SK-N-MC (cell line): ENCODE data around the gene CXCL17.
"Not testable (repeated sequence)": the region's sequence is repeated elsewhere in the genome, so short reads cannot be mapped to it uniquely, and the experiment has no call there.

Experiments used
- DNase-seq: peaks from one replicate; pipeline ENCODE4 v3.0.0-alpha.2; 2011; ENCODE audit warnings: low read depth, low spot score
- H3K27ac ChIP-seq: fragments of 200-600 bp; sonication (generic); 2 replicates; pipeline ENCODE4 v1.5.1; 2016; ENCODE audit warnings: mixed run types
- H3K36me3 ChIP-seq: fragments of 200-600 bp; sonication (generic); 2 replicates; pipeline ENCODE4 v1.6.1; 2017; ENCODE audit warnings: antibody characterized with exemption, low read length, mixed read lengths; ENCODE audit not compliant: insufficient read depth
- H3K4me3 ChIP-seq: fragments of 200-600 bp; sonication (generic); 2 replicates; pipeline ENCODE4 v1.5.1; 2016
- H3K9ac ChIP-seq: fragments of 200-600 bp; sonication (generic); 2 replicates; pipeline ENCODE4 v1.8.0; 2017; ENCODE audit warnings: mixed run types, mixed read lengths; ENCODE audit not compliant: insufficient read length
- H3K9me3 ChIP-seq: fragments of 200-600 bp; sonication (generic); 2 replicates; pipeline ENCODE4 v1.6.1; 2017; ENCODE audit warnings: low read depth, mild to moderate bottlenecking, antibody characterized with exemption, low read length, moderate library complexity, mixed read lengths
- EZH2 ChIP-seq: fragments of 200-600 bp; sonication (generic); IDR thresholded peaks from one replicate; pipeline ENCODE4 v1.6.1; 2017; ENCODE audit warnings: antibody characterized with exemption
- FOXP2 ChIP-seq: optimal IDR thresholded peaks from 2 replicates; pipeline ENCODE3; 2011; ENCODE audit warnings: mild to moderate bottlenecking, moderate library complexity; ENCODE audit not compliant: insufficient read depth; ENCODE audit errors: extremely low read length, control extremely low read depth
- POLR2AphosphoS5 ChIP-seq: IDR thresholded peaks from 2 replicates; pipeline ENCODE4 v1.6.1; 2012; ENCODE audit warnings: mild to moderate bottlenecking, low read depth, low read length, borderline replicate concordance

Gene CXCL17

GRCh38 chr19:42442833-42443232 lies at the start of gene CXCL17:
CXCL17 (minus strand) TSS chr19:42442946; CDS start chr19:42442832, 114 bp downstream.
- H3K4me3 ChIP-seq, result no peak within 1 kb of the TSS
- no peak within 1 kb of the TSS for H3K27ac ChIP-seq
- H3K36me3 ChIP-seq, result no peaks in the 10 kb centered on the region
- no peaks in the 10 kb centered on the region for H3K9me3 ChIP-seq
- no peak within 1 kb of the TSS for H3K9ac ChIP-seq
- TF ChIP-seq EZH2 (no peak), POLR2AphosphoS5 (no peak), FOXP2 (no peak)
- no peak for DNase-seq

- no peak for TF ChIP-seq FOXP2
- TF ChIP-seq POLR2AphosphoS5, result no peak
- TF ChIP-seq EZH2, result no peak
- Histone ChIP-seq H3K27ac (no peak overlapping the region), H3K36me3 (no peaks in the 10 kb centered on the region), H3K9ac (no peak overlapping the region), H3K4me3 (no peak overlapping the region), H3K9me3 (no peaks in the 10 kb centered on the region)
- DNase-seq, result no peak
Measured at GRCh38 chr19:42488783-42489521, 46.2 kb upstream of the CXCL17 start.

GRCh38 chr19:42487798-42488178 lies 45.0 kb upstream of the CXCL17 start:
- H3K9me3 ChIP-seq, result no peaks in the 10 kb centered on the region
- no peak overlapping the region for H3K9ac ChIP-seq
- H3K36me3 ChIP-seq, result no peaks in the 10 kb centered on the region
- no peak for DNase-seq
- H3K27ac ChIP-seq, result no peak overlapping the region
- TF ChIP-seq EZH2, result no peak
- TF ChIP-seq POLR2AphosphoS5, result no peak
- no peak for TF ChIP-seq FOXP2
- H3K4me3 ChIP-seq, result no peak overlapping the region

- H3K36me3 ChIP-seq, result no peaks in the 10 kb centered on the region
- no peak for TF ChIP-seq POLR2AphosphoS5
- TF ChIP-seq FOXP2, result no peak
- no peak for TF ChIP-seq EZH2
- no peak overlapping the region for H3K27ac ChIP-seq
- no peaks in the 10 kb centered on the region for H3K9me3 ChIP-seq
- DNase-seq, result no peak
- H3K9ac ChIP-seq, result no peak overlapping the region
- H3K4me3 ChIP-seq, result no peak overlapping the region
Measured at GRCh38 chr19:42487032-42487797, 44.5 kb upstream of the CXCL17 start.

- not testable (repeated sequence) for H3K9me3 ChIP-seq, H3K4me3 ChIP-seq, H3K36me3 ChIP-seq, H3K27ac ChIP-seq, H3K9ac ChIP-seq, DNase-seq
Measured at GRCh38 chr19:42485036-42485435, 42.3 kb upstream of the CXCL17 start.

GRCh38 chr19:42480335-42481095 lies 37.8 kb upstream of the CXCL17 start:
- H3K9ac ChIP-seq, result no peak overlapping the region
- H3K9me3 ChIP-seq, result no peaks in the 10 kb centered on the region
- DNase-seq, result peak; percentile 35
- no peak overlapping the region for H3K27ac ChIP-seq
- H3K4me3 ChIP-seq, result peak overlapping the region; percentile 39
- H3K36me3 ChIP-seq, result no peaks in the 10 kb centered on the region
- TF ChIP-seq EZH2, result no peak
- TF ChIP-seq POLR2AphosphoS5, result no peak
- TF ChIP-seq FOXP2, result no peak

GRCh38 chr19:42479736-42480135 lies 37.0 kb upstream of the CXCL17 start:
- no peaks in the 10 kb centered on the region for H3K36me3 ChIP-seq
- DNase-seq, result no peak
- no peak overlapping the region for H3K4me3 ChIP-seq
- no peak overlapping the region for H3K9ac ChIP-seq
- no peak for TF ChIP-seq FOXP2
- no peaks in the 10 kb centered on the region for H3K9me3 ChIP-seq
- no peak overlapping the region for H3K27ac ChIP-seq

GRCh38 chr19:42478765-42479311 lies 36.1 kb upstream of the CXCL17 start:
- H3K27ac ChIP-seq, result no peak overlapping the region
- TF ChIP-seq POLR2AphosphoS5, result no peak
- no peak for TF ChIP-seq EZH2
- no peak for TF ChIP-seq FOXP2
- H3K9ac ChIP-seq, result no peak overlapping the region
- H3K36me3 ChIP-seq, result no peaks in the 10 kb centered on the region
- H3K4me3 ChIP-seq, result no peak overlapping the region
- H3K9me3 ChIP-seq, result no peaks in the 10 kb centered on the region
- no peak for DNase-seq
